Middle frontal gyrus (tissue), 1 donor: ENCODE results near the gene MMGT1.
"Not testable (repeated sequence)": the region's sequence is repeated elsewhere in the genome, so short reads cannot be mapped to it uniquely, and the experiment has no call there.

Experiments
- DNase-seq: peaks from one replicate; pipeline ENCODE4 v3.0.0-alpha.2; 2015; ENCODE audit warnings: low spot score; ENCODE audit errors: extremely low spot score

MMGT1 gene

DNA sequence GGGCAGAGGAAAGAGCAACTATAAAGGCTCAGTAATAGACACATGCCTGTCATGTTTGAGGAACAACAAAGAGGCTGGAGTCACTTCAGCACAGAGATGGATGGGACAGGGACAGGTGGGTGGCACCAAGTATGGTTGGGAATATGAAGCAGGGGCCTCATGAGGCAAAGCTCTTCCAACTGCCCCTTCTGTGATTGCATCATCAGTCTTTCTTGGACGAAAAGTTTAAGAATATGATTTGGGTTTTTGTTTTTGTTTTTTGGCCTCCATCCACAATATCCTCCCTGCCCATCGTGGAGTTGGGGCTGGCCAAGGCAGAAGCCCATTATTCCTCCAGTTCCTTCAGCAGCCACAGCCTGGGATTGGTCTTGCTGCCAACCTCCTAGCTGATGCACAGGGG, 45.9 kb downstream of the MMGT1 start:
- no peak for DNase-seq

DNA sequence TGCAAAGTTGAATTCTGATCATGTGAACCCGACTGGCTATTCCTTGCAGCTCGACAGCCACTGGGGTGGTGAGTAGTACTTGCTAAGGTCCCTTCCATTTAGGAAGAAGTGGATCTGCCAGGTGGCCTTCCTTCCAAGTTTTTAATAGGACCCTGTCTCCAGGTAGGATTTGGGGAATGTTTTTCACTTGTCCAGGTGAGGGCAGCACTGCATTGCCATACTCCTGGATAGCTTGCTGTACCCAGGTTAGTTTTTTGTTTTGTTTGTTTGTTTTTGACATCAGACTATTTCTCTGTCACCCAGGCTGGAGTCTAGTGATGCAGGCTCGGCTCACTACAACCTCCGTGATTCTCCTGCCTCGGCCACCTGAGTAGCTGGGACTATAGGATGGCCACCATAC, 50.4 kb downstream of the MMGT1 start:
- DNase-seq: no peak

DNA sequence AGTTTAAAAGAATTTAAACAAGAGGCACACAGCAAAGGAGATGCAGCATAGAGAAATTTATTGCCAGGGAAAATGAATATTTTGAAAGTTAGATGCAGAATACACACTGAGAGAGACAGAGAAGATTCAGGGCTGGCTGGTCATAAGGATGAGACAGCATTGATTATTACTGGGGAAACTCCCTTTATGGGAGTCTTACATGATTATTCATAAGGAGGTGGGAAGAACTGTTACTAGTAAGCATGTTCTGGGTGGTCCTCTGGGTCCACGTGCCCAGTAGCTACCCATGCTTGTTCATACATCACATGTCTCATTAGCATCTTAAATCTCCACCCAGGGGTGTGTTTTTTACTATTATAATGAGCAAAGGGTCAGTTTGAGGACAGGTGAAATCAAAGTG, 53.3 kb downstream of the MMGT1 start:
- not testable (repeated sequence) for DNase-seq

DNA sequence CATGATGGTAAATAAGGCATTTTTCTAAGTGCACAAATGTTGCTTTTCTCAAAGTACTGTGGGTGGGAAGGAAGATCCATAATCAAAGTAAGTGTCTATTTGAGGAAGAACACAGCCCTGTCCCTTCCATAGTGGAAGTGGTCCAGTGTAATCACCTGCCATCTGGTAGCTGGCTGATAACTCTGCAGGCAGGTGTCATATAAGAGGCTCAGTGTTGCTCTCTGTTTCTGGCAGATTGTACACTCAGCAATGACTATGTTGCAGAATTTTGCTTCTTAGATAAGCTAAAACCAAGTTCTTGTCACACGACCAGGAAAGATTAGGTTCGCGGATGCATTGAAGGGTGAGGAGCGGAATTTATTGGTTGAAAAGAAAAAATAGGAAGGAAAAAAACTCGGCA, 59.4 kb downstream of the MMGT1 start:
- DNase-seq: no peak
